ENCODE results near the gene ACTL7A.
A peak's percentile ranks its signal among the peaks of the same experiment; 100 is the strongest.

ACTL7A gene

GRCh38 chr9:108861997-108862396 lies at the start of gene ACTL7A:
Gene ACTL7A, plus strand, starts transcription at chr9:108862266. Its CDS starts 57 bp downstream, at chr9:108862323.
- H3K4me3 ChIP-seq (ENCODE audit: low read depth, low read length), result no peak within 1 kb of the TSS
- TF ChIP-seq CTCF (IDR thresholded peaks at IDR 0.05; ENCODE audit: low read depth, low read length), result no peak

GRCh38 chr9:108812396-108813025 lies 49.6 kb upstream of the ACTL7A start:
- no peak for DNase-seq (ENCODE audit: low read depth)
- no peak for TF ChIP-seq POLR2A (IDR thresholded peaks at IDR 0.05; ENCODE audit: extremely low read depth, insufficient read length)
- TF ChIP-seq MAX (IDR thresholded peaks at IDR 0.05; ENCODE audit: low read depth, low read length), result no peak
- TF ChIP-seq CTCF (IDR thresholded peaks at IDR 0.05; ENCODE audit: low read depth, low read length), result no peak
- TF ChIP-seq MYC (IDR thresholded peaks at IDR 0.05; ENCODE audit: low read depth, low read length), result no peak
- no peak overlapping the region for H3K4me3 ChIP-seq (ENCODE audit: low read depth, low read length)

More at GRCh38 chr9:108861997-108862396, at the start of gene ACTL7A:
- DNase-seq (ENCODE audit: low read depth), result no peak

- H3K4me3 ChIP-seq (ENCODE audit: low read depth, low read length), result no peak overlapping the region
- peak; percentile 53 for DNase-seq (ENCODE audit: low read depth)
- TF ChIP-seq CTCF (IDR thresholded peaks at IDR 0.05; ENCODE audit: low read depth, low read length) (peak; percentile 38), MYC (IDR thresholded peaks at IDR 0.05; ENCODE audit: low read depth, low read length) (no peak)
Measured at GRCh38 chr9:108813951-108814601, 48.0 kb upstream of the ACTL7A start.

- no peak overlapping the region for H3K4me3 ChIP-seq (ENCODE audit: low read depth, low read length)
- DNase-seq (ENCODE audit: low read depth), result no peak
- TF ChIP-seq POLR2A (IDR thresholded peaks at IDR 0.05; ENCODE audit: extremely low read depth, insufficient read length), result no peak
- TF ChIP-seq CTCF (IDR thresholded peaks at IDR 0.05; ENCODE audit: low read depth, low read length), result no peak
- no peak for TF ChIP-seq MYC (IDR thresholded peaks at IDR 0.05; ENCODE audit: low read depth, low read length)
- TF ChIP-seq MAX (IDR thresholded peaks at IDR 0.05; ENCODE audit: low read depth, low read length), result no peak
Measured at GRCh38 chr9:108815156-108815555, 46.9 kb upstream of the ACTL7A start.

- peak; percentile 78 for DNase-seq (ENCODE audit: low read depth)
- no peak overlapping the region for H3K4me3 ChIP-seq (ENCODE audit: low read depth, low read length)
- TF ChIP-seq MYC (IDR thresholded peaks at IDR 0.05; ENCODE audit: low read depth, low read length) (no peak), POLR2A (IDR thresholded peaks at IDR 0.05; ENCODE audit: extremely low read depth, insufficient read length) (no peak), MAX (IDR thresholded peaks at IDR 0.05; ENCODE audit: low read depth, low read length) (peak; percentile 42), CTCF (IDR thresholded peaks at IDR 0.05; ENCODE audit: low read depth, low read length) (no peak)
Measured at GRCh38 chr9:108816037-108816436, 46.0 kb upstream of the ACTL7A start.

- no peak overlapping the region for H3K4me3 ChIP-seq (ENCODE audit: low read depth, low read length)
- TF ChIP-seq CTCF (IDR thresholded peaks at IDR 0.05; ENCODE audit: low read depth, low read length), result no peak
- no peak for TF ChIP-seq MAX (IDR thresholded peaks at IDR 0.05; ENCODE audit: low read depth, low read length)
- TF ChIP-seq MYC (IDR thresholded peaks at IDR 0.05; ENCODE audit: low read depth, low read length), result no peak
- no peak for TF ChIP-seq POLR2A (IDR thresholded peaks at IDR 0.05; ENCODE audit: extremely low read depth, insufficient read length)
- DNase-seq (ENCODE audit: low read depth), result no peak
Measured at GRCh38 chr9:108823829-108824228, 38.2 kb upstream of the ACTL7A start.

All from NB4 (cell line).